Measurements from ENCODE around the gene MBNL2. TPM values are rescaled to one million over a fixed set of nuclear protein-coding genes. Genes with fewer than 3 reads are reported as not detected.

MBNL2 gene
- total and polyA plus RNA-seq, 2 experiments from 2014 or later, result 0.55 to 3.2 TPM

DNA sequence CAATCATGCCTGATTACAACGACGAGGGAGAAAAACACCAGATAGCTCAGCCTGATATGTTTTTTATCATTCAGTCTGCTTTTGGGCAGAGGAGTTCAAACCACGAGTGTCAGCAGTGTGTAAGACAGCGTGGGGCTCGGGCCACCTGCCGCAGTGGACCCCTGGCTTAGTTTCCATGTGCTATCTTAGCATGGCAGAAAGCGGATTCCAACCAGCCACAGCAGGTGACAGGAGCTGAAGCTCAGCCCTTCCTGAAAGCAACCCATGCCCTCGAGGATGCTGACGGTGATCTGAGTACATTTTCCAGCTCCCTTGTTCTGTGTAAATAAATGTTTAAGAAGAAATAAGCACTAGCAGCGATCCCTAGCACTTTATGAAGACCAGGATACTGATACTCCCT lies 32.2 kb upstream of the MBNL2 start (continued):
- TF ChIP-seq, protein P1, sequence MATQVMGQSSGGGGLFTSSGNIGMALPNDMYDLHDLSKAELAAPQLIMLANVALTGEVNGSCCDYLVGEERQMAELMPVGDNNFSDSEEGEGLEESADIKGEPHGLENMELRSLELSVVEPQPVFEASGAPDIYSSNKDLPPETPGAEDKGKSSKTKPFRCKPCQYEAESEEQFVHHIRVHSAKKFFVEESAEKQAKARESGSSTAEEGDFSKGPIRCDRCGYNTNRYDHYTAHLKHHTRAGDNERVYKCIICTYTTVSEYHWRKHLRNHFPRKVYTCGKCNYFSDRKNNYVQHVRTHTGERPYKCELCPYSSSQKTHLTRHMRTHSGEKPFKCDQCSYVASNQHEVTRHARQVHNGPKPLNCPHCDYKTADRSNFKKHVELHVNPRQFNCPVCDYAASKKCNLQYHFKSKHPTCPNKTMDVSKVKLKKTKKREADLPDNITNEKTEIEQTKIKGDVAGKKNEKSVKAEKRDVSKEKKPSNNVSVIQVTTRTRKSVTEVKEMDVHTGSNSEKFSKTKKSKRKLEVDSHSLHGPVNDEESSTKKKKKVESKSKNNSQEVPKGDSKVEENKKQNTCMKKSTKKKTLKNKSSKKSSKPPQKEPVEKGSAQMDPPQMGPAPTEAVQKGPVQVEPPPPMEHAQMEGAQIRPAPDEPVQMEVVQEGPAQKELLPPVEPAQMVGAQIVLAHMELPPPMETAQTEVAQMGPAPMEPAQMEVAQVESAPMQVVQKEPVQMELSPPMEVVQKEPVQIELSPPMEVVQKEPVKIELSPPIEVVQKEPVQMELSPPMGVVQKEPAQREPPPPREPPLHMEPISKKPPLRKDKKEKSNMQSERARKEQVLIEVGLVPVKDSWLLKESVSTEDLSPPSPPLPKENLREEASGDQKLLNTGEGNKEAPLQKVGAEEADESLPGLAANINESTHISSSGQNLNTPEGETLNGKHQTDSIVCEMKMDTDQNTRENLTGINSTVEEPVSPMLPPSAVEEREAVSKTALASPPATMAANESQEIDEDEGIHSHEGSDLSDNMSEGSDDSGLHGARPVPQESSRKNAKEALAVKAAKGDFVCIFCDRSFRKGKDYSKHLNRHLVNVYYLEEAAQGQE (IDR thresholded peaks at IDR 0.05; ENCODE audit: unreplicated experiment), result no peak
- TF ChIP-seq POLR2AphosphoS5 (IDR thresholded peaks at IDR 0.05; ENCODE audit: low read depth) (no peak), EZH2 (IDR thresholded peaks at IDR 0.05; ENCODE audit: low read depth, unreplicated experiment) (no peak), CREB1 (CRISPR knock-in tag; IDR thresholded peaks at IDR 0.05; ENCODE audit: low read depth) (no peak), JUNB (IDR thresholded peaks at IDR 0.05; ENCODE audit: unreplicated experiment) (no peak), NANOG (IDR thresholded peaks at IDR 0.05; ENCODE audit: borderline replicate concordance) (no peak), EZH2phosphoT487 (IDR thresholded peaks at IDR 0.05; ENCODE audit: unreplicated experiment) (no peak), ZNF114 (CRISPR knock-in tag; IDR thresholded peaks at IDR 0.05) (no peak)
- TF ChIP-seq, protein P2, sequence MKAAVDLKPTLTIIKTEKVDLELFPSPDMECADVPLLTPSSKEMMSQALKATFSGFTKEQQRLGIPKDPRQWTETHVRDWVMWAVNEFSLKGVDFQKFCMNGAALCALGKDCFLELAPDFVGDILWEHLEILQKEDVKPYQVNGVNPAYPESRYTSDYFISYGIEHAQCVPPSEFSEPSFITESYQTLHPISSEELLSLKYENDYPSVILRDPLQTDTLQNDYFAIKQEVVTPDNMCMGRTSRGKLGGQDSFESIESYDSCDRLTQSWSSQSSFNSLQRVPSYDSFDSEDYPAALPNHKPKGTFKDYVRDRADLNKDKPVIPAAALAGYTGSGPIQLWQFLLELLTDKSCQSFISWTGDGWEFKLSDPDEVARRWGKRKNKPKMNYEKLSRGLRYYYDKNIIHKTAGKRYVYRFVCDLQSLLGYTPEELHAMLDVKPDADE (IDR thresholded peaks at IDR 0.05), result no peak

DNA sequence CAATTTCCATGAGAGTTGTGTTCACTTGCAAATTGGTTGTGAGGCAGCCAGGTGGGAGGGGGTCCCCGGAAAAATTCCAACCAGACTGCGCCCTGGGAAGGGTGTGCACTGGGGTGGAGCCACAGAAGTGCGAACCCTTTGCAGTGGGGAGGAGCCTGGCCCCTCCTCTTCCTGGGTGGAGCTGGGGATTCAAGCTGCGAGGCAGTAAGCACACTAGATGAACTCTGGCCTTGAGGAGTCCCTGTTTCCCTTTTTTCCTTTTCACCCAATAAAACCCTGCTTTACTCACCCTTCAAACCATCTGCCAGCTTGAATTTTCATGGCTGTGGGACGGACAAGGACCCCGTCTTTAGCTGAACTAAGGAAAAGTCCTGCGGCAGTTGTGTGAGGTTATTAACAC lies 31.0 kb upstream of the MBNL2 start:
- no peak for DNase-seq (ENCODE audit: low spot score)
- Histone ChIP-seq H4K20me1 (replicated peaks; ENCODE audit: insufficient read depth) (no peaks in the 10 kb centered on the region; the same call in 1 of the 2 replicates), H3K36me3 (ENCODE audit: insufficient read depth) (no peaks in the 10 kb centered on the region), H3F3A (replicated peaks; ENCODE audit: low read depth) (no peaks in the 10 kb centered on the region), H3K4me3 (no peak overlapping the region), H3K4me1 (ENCODE audit: insufficient read depth) (peaks cover 5% of the 10 kb centered on the region; the same call in 1 of the 2 replicates), H3K9me2 (ENCODE audit: insufficient read depth) (peaks cover 8% of the 10 kb centered on the region; the same call in 1 of the 2 replicates), H3K79me2 (replicated peaks; ENCODE audit: insufficient read depth) (no peaks in the 10 kb centered on the region), H3K4me2 (no peak overlapping the region), H3K27me3 (ENCODE audit: insufficient read depth) (no peaks in the 10 kb centered on the region), H2AFZ (no peak overlapping the region; the same call in 1 of the 2 replicates), H3K27ac (ENCODE audit: low read depth) (no peak overlapping the region)
- H3K4me1 Mint-ChIP-seq, result peaks cover 17% of the 10 kb centered on the region
- H3K27ac Mint-ChIP-seq, result no peak overlapping the region
- ATAC-seq, result no peak
- no peaks in the 10 kb centered on the region for H3K36me3 Mint-ChIP-seq (ENCODE audit: low read depth)
- H3K9me3 Mint-ChIP-seq, result no peaks in the 10 kb centered on the region
- peaks cover 4% of the 10 kb centered on the region for H3K27me3 Mint-ChIP-seq (ENCODE audit: insufficient read depth, low read depth, poor library complexity)
- no peak overlapping the region for H3K4me3 Mint-ChIP-seq
- TF ChIP-seq ZNF331 (CRISPR knock-in tag; IDR thresholded peaks at IDR 0.05; ENCODE audit: low read depth) (no peak), JUNB (IDR thresholded peaks at IDR 0.05; ENCODE audit: unreplicated experiment) (no peak), POLR2AphosphoS5 (IDR thresholded peaks at IDR 0.05; ENCODE audit: low read depth) (no peak), EZH2phosphoT487 (IDR thresholded peaks at IDR 0.05; ENCODE audit: unreplicated experiment) (no peak), EZH2 (IDR thresholded peaks at IDR 0.05; ENCODE audit: low read depth, unreplicated experiment) (no peak), ZNF114 (CRISPR knock-in tag; IDR thresholded peaks at IDR 0.05) (no peak), NANOG (IDR thresholded peaks at IDR 0.05; ENCODE audit: borderline replicate concordance) (no peak), STAT1 (IDR thresholded peaks at IDR 0.05; ENCODE audit: unreplicated experiment) (no peak)
- TF ChIP-seq, protein P2 (IDR thresholded peaks at IDR 0.05), result no peak
- TF ChIP-seq, protein P1 (IDR thresholded peaks at IDR 0.05; ENCODE audit: unreplicated experiment), result no peak
